ENCODE results near the gene ELP6. TPM values are rescaled to one million over a fixed set of nuclear protein-coding genes. Genes with fewer than 3 reads are reported as not detected.
"Not testable (repeated sequence)": the region's sequence is repeated elsewhere in the genome, so short reads cannot be mapped to it uniquely, and the experiment has no call there.

Gene ELP6
- total and polyA plus RNA-seq, 2 donors: 28.0 to 43.5 TPM

DNA sequence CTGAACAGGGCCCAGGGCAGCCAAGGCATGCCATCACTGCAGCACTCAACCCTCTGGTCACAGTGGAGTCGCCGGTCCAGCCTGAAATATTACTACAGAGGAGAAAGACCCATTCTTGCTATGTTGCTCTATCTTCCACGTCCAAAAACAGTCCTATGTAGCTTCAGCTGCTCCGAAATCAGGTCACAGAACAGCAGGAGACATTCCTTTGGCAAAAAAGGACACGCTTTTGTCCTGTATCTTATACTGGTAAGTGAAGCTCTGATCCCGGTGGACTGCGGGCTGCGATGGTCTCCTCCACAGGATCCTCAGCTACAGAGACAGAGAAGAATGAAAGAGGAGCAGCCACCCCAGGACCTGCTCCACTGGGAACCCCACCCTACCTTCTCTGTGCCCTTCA, 17.6 kb downstream of the ELP6 start:
- H3K27me3 ChIP-seq (ENCODE audit: control insufficient read depth in 2 of 2, insufficient read depth in 1 of 2, low read length in 1 of 2): no peaks in the 10 kb centered on the region
- no peak for DNase-seq (ENCODE audit: low read depth in 6 of 9, low spot score in 9 of 9)
- WGBS: 92% methylated on average over 8 of the region's 8 CpGs
- no peaks in the 10 kb centered on the region for H3K9me3 ChIP-seq (ENCODE audit: control insufficient read depth in 2 of 2, insufficient read depth in 1 of 2, low read length in 1 of 2)
- H3K4me1 ChIP-seq (ENCODE audit: control insufficient read depth in 2 of 2, insufficient read depth in 2 of 2, low read length in 2 of 2): no peaks in the 10 kb centered on the region
- H3K4me3 ChIP-seq (ENCODE audit: low read length in 2 of 2): no peak overlapping the region
- H3K36me3 ChIP-seq (ENCODE audit: control insufficient read depth in 2 of 2, insufficient read depth in 2 of 2, low read length in 1 of 2): peaks cover 63 to 64% of the 10 kb centered on the region in 2 donors
- no peak overlapping the region for H3K27ac ChIP-seq (ENCODE audit: low read depth in 1 of 2, low read length in 1 of 2)

DNA sequence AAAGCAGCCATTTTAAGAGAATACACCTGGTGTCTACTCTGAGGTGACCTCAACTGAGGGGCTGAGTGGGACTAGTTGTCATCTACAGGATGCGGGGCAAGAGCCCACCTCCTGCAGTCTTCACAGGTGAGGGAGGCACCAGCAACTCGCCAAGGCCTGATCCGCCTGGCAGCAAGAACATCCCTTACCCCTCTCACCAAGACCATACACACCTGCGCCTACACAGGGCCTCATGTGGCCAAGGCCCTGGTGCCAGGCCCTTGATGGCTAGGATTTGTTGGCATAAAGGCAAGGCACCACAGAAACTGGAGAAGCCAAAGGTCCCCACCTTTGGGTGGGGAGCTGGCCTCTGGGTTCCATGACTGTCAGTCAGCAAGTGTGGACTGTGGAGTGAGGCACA, 18.4 kb downstream of the ELP6 start:
- Histone ChIP-seq H3K4me3 (ENCODE audit: low read length in 2 of 2) (no peak overlapping the region), H3K9me3 (ENCODE audit: control insufficient read depth in 2 of 2, insufficient read depth in 1 of 2, low read length in 1 of 2) (no peaks in the 10 kb centered on the region), H3K27me3 (ENCODE audit: control insufficient read depth in 2 of 2, insufficient read depth in 1 of 2, low read length in 1 of 2) (no peaks in the 10 kb centered on the region), H3K4me1 (ENCODE audit: control insufficient read depth in 2 of 2, insufficient read depth in 2 of 2, low read length in 2 of 2) (no peaks in the 10 kb centered on the region), H3K36me3 (ENCODE audit: control insufficient read depth in 2 of 2, insufficient read depth in 2 of 2, low read length in 1 of 2) (peaks cover 56% of the 10 kb centered on the region in 2 donors), H3K27ac (ENCODE audit: low read depth in 1 of 2, low read length in 1 of 2) (no peak overlapping the region)
- no peak for DNase-seq (ENCODE audit: low read depth in 6 of 9, low spot score in 9 of 9)
- 97% methylated on average over 4 of the region's 4 CpGs for WGBS

DNA sequence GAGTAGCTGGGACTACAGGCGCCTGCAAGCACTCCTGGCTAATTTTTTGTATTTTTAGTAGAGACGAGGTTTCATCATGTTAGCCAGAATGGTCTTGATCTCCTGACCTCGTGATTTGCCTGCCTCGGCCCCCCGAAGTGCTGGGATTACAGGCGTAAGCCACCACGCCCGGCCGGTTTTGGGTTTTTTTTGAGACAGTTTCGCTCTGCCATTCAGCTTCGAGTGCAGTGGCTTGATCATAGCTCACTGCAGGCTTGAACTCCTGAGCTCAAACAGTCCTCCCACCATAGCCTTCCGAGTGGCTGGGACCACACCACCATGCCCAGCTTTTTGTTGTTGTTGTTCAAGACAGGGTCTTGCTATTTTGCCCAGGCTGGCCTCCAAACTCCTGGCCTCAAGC, 21.7 kb downstream of the ELP6 start:
- Histone ChIP-seq H3K4me3 (ENCODE audit: low read length in 2 of 2) (no peak overlapping the region), H3K9me3 (ENCODE audit: control insufficient read depth in 2 of 2, insufficient read depth in 1 of 2, low read length in 1 of 2) (no peaks in the 10 kb centered on the region), H3K4me1 (ENCODE audit: control insufficient read depth in 2 of 2, insufficient read depth in 2 of 2, low read length in 2 of 2) (no peaks in the 10 kb centered on the region), H3K27ac (ENCODE audit: low read depth in 1 of 2, low read length in 1 of 2) (no peak overlapping the region), H3K36me3 (ENCODE audit: control insufficient read depth in 2 of 2, insufficient read depth in 2 of 2, low read length in 1 of 2) (peaks cover 28 to 33% of the 10 kb centered on the region in 2 donors), H3K27me3 (ENCODE audit: control insufficient read depth in 2 of 2, insufficient read depth in 1 of 2, low read length in 1 of 2) (no peaks in the 10 kb centered on the region)
- DNase-seq (ENCODE audit: low read depth in 6 of 9, low spot score in 9 of 9): no peak
- WGBS: 96% methylated on average over 12 of the region's 12 CpGs

DNA sequence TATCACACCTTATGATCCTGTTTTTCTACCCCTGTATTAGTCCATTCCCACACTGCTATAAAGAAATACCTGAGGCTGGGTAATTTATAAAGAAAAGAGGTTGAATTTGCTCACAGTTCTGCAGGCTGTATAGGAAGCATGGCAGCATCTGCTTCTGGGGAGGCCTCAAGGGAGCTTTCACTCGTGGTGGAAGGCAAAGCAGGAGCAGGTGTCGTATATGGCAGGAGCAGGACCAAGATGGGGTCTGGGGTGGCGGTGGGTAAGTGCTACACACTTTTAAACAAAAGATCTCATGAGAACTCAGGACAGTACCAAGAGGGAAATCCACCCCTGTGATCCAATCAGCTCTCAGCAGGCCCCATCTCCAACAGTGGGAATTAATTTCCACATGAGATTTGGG, 22.3 kb downstream of the ELP6 start:
- no peaks in the 10 kb centered on the region for H3K27me3 ChIP-seq (ENCODE audit: control insufficient read depth in 2 of 2, insufficient read depth in 1 of 2, low read length in 1 of 2)
- H3K27ac ChIP-seq (ENCODE audit: low read depth in 1 of 2, low read length in 1 of 2): no peak overlapping the region
- H3K9me3 ChIP-seq (ENCODE audit: control insufficient read depth in 2 of 2, insufficient read depth in 1 of 2, low read length in 1 of 2): no peaks in the 10 kb centered on the region
- over 99% methylated on average over 3 of the region's 3 CpGs for WGBS
- H3K36me3 ChIP-seq (ENCODE audit: control insufficient read depth in 2 of 2, insufficient read depth in 2 of 2, low read length in 1 of 2): peaks cover 27 to 29% of the 10 kb centered on the region in 2 donors
- DNase-seq (ENCODE audit: low read depth in 6 of 9, low spot score in 9 of 9): no peak
- H3K4me1 ChIP-seq (ENCODE audit: control insufficient read depth in 2 of 2, insufficient read depth in 2 of 2, low read length in 2 of 2): no peaks in the 10 kb centered on the region
- no peak overlapping the region for H3K4me3 ChIP-seq (ENCODE audit: low read length in 2 of 2)

DNA sequence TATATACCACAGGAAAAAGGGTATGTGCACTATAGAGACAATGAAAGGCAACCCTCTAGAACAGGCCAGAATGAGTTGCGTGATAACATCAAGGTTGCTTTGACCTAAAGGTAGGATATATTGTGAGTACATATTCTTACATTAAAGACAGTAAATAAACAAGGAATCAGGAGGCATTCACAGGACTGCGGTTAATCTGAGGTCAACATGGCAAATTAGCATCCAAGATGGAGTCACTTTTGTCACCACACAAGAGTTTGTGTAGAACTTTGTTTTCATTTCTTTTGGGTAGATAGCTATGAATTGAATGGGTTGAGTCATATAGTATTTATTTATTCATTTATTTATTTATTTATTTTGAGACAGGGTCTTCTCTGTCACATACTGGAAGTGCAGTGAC, 26.2 kb downstream of the ELP6 start:
- Histone ChIP-seq H3K27me3 (ENCODE audit: control insufficient read depth in 2 of 2, insufficient read depth in 1 of 2, low read length in 1 of 2) (no peaks in the 10 kb centered on the region), H3K9me3 (ENCODE audit: control insufficient read depth in 2 of 2, insufficient read depth in 1 of 2, low read length in 1 of 2) (no peaks in the 10 kb centered on the region), H3K27ac (ENCODE audit: low read depth in 1 of 2, low read length in 1 of 2) (no peak overlapping the region), H3K4me1 (ENCODE audit: control insufficient read depth in 2 of 2, insufficient read depth in 2 of 2, low read length in 2 of 2) (no peaks in the 10 kb centered on the region), H3K36me3 (ENCODE audit: control insufficient read depth in 2 of 2, insufficient read depth in 2 of 2, low read length in 1 of 2) (peaks cover 8 to 16% of the 10 kb centered on the region in 2 donors), H3K4me3 (ENCODE audit: low read length in 2 of 2) (no peak overlapping the region)
- DNase-seq (ENCODE audit: low read depth in 6 of 9, low spot score in 9 of 9): no peak
- WGBS: 98% methylated on average over 2 of the region's 2 CpGs

DNA sequence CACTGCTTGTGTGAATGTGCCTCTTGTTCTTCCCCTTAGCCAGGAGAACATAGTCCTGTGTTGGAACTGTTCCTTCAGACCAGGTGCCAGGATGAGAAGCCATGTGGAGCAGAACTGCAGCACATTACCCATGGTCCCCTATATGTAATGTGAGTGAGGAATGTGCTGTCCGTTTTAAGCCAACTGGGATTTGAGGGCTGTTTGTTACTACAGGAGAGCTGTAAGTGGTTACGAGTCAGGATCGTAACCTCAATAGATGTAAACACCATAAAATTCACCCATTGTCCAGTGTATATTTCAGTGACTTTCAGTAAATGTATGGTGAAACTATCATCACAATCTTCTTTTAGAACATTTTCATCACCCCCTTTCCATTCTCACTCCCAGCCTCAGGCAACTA, 27.7 kb downstream of the ELP6 start:
- WGBS: 94% methylated on average over 3 of the region's 3 CpGs
- Histone ChIP-seq H3K36me3 (ENCODE audit: control insufficient read depth in 2 of 2, insufficient read depth in 2 of 2, low read length in 1 of 2) (peaks cover 5 to 7% of the 10 kb centered on the region in 2 donors), H3K4me1 (ENCODE audit: control insufficient read depth in 2 of 2, insufficient read depth in 2 of 2, low read length in 2 of 2) (no peaks in the 10 kb centered on the region), H3K27me3 (ENCODE audit: control insufficient read depth in 2 of 2, insufficient read depth in 1 of 2, low read length in 1 of 2) (no peaks in the 10 kb centered on the region), H3K9me3 (ENCODE audit: control insufficient read depth in 2 of 2, insufficient read depth in 1 of 2, low read length in 1 of 2) (no peaks in the 10 kb centered on the region), H3K4me3 (ENCODE audit: low read length in 2 of 2) (no peak overlapping the region), H3K27ac (ENCODE audit: low read depth in 1 of 2, low read length in 1 of 2) (no peak overlapping the region)
- no peak for DNase-seq (ENCODE audit: low read depth in 6 of 9, low spot score in 9 of 9)

DNA sequence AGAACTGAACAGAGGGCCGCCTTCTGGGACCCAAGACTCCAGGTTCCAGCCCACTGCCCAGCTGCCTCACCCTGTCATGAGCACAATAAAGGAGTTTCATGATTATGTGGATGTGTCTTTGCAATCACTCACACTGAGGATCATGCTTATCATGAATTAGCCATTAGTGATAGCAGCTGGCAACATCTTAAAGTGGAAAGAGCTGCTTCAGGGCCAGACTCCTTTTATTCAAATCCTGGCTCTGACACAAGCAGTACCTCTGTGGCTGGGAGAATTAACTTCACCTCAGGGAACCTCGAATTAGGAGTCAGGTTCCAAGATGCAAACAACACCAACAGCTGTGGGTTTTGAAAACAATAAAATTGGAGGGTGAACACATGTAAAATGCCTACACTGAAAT, 31.1 kb downstream of the ELP6 start:
- peaks cover 0 to 7% of the 10 kb centered on the region in 2 donors for H3K36me3 ChIP-seq (ENCODE audit: control insufficient read depth in 2 of 2, insufficient read depth in 2 of 2, low read length in 1 of 2)
- WGBS: 93% methylated on average over 2 of the region's 2 CpGs
- no peaks in the 10 kb centered on the region for H3K4me1 ChIP-seq (ENCODE audit: control insufficient read depth in 2 of 2, insufficient read depth in 2 of 2, low read length in 2 of 2)
- DNase-seq (ENCODE audit: low read depth in 6 of 9, low spot score in 9 of 9): no peak
- H3K9me3 ChIP-seq (ENCODE audit: control insufficient read depth in 2 of 2, insufficient read depth in 1 of 2, low read length in 1 of 2): no peaks in the 10 kb centered on the region
- H3K27ac ChIP-seq (ENCODE audit: low read depth in 1 of 2, low read length in 1 of 2): no peak overlapping the region
- no peaks in the 10 kb centered on the region for H3K27me3 ChIP-seq (ENCODE audit: control insufficient read depth in 2 of 2, insufficient read depth in 1 of 2, low read length in 1 of 2)
- no peak overlapping the region for H3K4me3 ChIP-seq (ENCODE audit: low read length in 2 of 2)

DNA sequence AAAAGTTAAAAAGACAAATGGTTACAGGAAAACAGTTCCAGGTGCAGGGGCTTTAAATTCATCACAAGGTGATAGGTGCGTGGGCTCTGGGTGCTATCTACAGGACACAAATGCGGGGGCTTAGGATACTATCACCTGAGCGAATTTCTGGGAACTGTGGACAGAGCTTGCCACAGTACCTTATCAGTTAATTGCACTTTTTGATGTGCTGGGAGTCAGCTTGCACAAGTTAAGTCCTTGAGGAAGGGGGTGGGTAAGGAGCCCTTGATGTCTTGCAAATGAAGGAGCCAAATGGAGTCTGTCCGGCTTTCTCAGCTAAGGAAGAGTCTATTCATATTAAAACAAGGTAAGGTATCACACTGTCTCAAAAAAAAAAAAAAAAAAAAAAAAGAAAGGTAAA, 31.7 kb downstream of the ELP6 start:
- not testable (repeated sequence) for DNase-seq (ENCODE audit: low read depth in 6 of 9, low spot score in 9 of 9); H3K4me1 ChIP-seq (ENCODE audit: control insufficient read depth in 2 of 2, insufficient read depth in 2 of 2, low read length in 2 of 2); H3K9me3 ChIP-seq (ENCODE audit: control insufficient read depth in 2 of 2, insufficient read depth in 1 of 2, low read length in 1 of 2); H3K27me3 ChIP-seq (ENCODE audit: control insufficient read depth in 2 of 2, insufficient read depth in 1 of 2, low read length in 1 of 2); H3K27ac ChIP-seq (ENCODE audit: low read depth in 1 of 2, low read length in 1 of 2); H3K4me3 ChIP-seq (ENCODE audit: low read length in 2 of 2); H3K36me3 ChIP-seq (ENCODE audit: control insufficient read depth in 2 of 2, insufficient read depth in 2 of 2, low read length in 1 of 2)
- 91% methylated on average over 4 of the region's 4 CpGs for WGBS

DNA sequence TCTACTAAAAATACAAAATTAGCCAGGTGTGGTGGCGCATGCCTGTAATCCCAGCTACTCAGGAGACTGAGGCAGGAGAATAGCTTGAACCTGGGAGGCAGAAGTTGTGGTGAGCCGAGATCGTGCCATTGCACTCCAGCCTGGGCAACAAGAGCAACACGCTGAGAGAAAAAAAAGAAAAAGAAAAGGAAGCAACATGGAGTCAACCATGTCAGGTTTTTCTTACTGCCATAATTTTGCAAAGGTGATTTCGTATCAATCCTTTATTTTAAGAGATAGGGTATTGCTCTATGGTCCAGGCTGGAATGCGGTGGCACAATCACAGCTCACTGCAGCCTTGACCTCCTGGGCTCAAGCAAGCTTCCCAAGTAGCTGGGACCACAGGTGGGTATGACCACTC, 33.2 kb downstream of the ELP6 start:
- H3K27me3 ChIP-seq (ENCODE audit: control insufficient read depth in 2 of 2, insufficient read depth in 1 of 2, low read length in 1 of 2); H3K4me3 ChIP-seq (ENCODE audit: low read length in 2 of 2); H3K27ac ChIP-seq (ENCODE audit: low read depth in 1 of 2, low read length in 1 of 2); H3K36me3 ChIP-seq (ENCODE audit: control insufficient read depth in 2 of 2, insufficient read depth in 2 of 2, low read length in 1 of 2); DNase-seq (ENCODE audit: low read depth in 6 of 9, low spot score in 9 of 9); H3K4me1 ChIP-seq (ENCODE audit: control insufficient read depth in 2 of 2, insufficient read depth in 2 of 2, low read length in 2 of 2); H3K9me3 ChIP-seq (ENCODE audit: control insufficient read depth in 2 of 2, insufficient read depth in 1 of 2, low read length in 1 of 2): not testable (repeated sequence)
- WGBS: 98% methylated on average over 6 of the region's 6 CpGs

DNA sequence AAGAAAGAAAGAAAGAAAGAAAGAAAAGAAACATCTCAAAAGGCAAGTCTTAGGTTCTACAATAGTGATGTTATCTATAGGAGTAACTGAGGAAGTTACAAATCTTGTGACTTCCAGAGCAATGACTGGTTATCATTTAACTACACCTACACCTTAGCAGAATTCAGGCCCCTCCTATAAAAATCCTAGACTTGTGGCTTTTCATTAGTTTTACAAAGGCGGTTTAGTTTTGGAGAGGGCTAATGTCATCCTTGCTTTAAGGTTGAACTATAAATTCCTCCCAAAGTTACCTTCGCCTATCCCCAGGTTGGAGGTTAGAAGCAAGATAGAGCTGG, 33.7 kb downstream of the ELP6 start:
- Histone ChIP-seq H3K4me1 (ENCODE audit: control insufficient read depth in 2 of 2, insufficient read depth in 2 of 2, low read length in 2 of 2) (peaks cover under 1 to 6% of the 10 kb centered on the region in 2 donors), H3K4me3 (ENCODE audit: low read length in 2 of 2) (no peak overlapping the region)
- whole genome bisulfite sequencing: 95% methylated on average over 2 of the region's 2 CpGs

More for the DNA sequence above, 33.7 kb downstream of the ELP6 start:
- Histone ChIP-seq H3K27ac (ENCODE audit: low read depth in 1 of 2, low read length in 1 of 2) (no peak overlapping the region), H3K9me3 (ENCODE audit: control insufficient read depth in 2 of 2, insufficient read depth in 1 of 2, low read length in 1 of 2) (no peaks in the 10 kb centered on the region), H3K36me3 (ENCODE audit: control insufficient read depth in 2 of 2, insufficient read depth in 2 of 2, low read length in 1 of 2) (no peaks in the 10 kb centered on the region), H3K27me3 (ENCODE audit: control insufficient read depth in 2 of 2, insufficient read depth in 1 of 2, low read length in 1 of 2) (no peaks in the 10 kb centered on the region)
- DNase-seq (ENCODE audit: low read depth in 6 of 9, low spot score in 9 of 9): no peak
